Esophagus muscularis mucosa (tissue), 3 donors: Measurements from ENCODE around the gene SDK1.

ENCODE experiments used
- CTCF ChIP-seq, 3 experiments: fragments of 200-600 bp in 2 of 3; fragments of 450-650 bp in 1 of 3; sonication (generic) in 2 of 3; IDR thresholded peaks; one replicate each; pipeline ENCODE4 v1.5.1; 2017 to 2019; ENCODE audit warnings: antibody characterized with exemption in 3 of 3, mild to moderate bottlenecking in 2 of 3, moderate library complexity in 1 of 3
- POLR2A ChIP-seq: fragments of 450-650 bp; IDR thresholded peaks from one replicate; pipeline ENCODE4 v1.6.1; 2017; ENCODE audit warnings: antibody characterized with exemption, moderate library complexity, mild to moderate bottlenecking, low read depth
- POLR2AphosphoS5 ChIP-seq, 2 donors: sonication (generic); formaldehyde crosslinking; IDR thresholded peaks; one replicate each; pipeline ENCODE4 v1.6.1; 2017; ENCODE audit warnings: antibody characterized with exemption in 2 of 2

DNA sequence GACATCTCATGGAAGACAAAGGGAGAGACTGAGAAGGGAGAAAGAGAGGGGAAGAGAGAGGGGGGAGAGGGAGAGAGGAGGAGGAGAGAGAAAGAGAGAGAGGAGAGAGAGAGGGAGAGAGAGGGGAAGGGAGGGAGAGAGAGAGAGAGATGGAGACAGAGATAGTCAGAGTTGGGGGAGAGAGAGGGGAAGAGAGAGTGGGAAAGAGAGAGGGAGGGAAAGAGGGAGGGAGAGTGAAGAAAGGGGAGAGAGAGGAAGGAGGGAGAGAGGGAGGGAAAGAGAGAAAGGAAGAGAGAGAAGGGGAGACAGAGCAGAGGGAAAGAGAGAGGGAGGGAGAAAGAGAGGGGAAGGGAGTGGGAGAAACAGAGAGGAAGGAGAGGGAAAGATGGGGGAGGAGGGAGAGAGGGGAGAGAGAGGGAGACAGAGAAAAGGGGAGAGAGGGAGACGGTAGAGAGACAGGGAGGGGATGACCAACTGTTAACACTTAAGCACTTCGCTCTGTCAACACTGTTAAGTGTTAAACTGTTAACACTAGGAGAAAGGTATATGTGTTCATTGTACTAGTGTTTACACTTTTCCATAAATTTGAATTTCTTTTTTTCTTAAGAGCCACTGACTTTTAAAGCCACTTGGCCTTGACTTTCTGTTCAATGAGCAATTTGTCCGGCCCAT is 21.8 kb upstream of the SDK1 start:
- no peak for TF ChIP-seq CTCF (IDR thresholded peaks at IDR 0.05)
- TF ChIP-seq POLR2AphosphoS5 (IDR thresholded peaks at IDR 0.05) = no peak
- TF ChIP-seq POLR2A = no peak
